ENCODE measurements around the gene VEGFA. TPM values are rescaled to one million over a fixed set of nuclear protein-coding genes. Genes with fewer than 3 reads are reported as not detected.

VEGFA gene
- total RNA-seq, 1 experiment from 2014 or later: 116 TPM

- CTCF ChIA-PET: interaction anchor here (0.8 kb wide), 2 partner anchors 14 to 302 kb away, joined by 3 to 4 read pairs; no protein-coding TSS in a partner anchor
- H3K9me3 ChIP-seq (ENCODE audit: low read depth, low read length, poor library complexity, severe bottlenecking): no peaks in the 10 kb centered on the region
- H3K36me3 ChIP-seq (ENCODE audit: insufficient read depth, low read length, poor library complexity, severe bottlenecking): peaks cover 80% of the 10 kb centered on the region
- H3K27ac ChIP-seq (ENCODE audit: low read depth, low read length, poor library complexity, severe bottlenecking): no peak overlapping the region
- DNase-seq (ENCODE audit: low spot score): no peak
- H3K4me1 ChIP-seq (ENCODE audit: insufficient read depth, low read length, poor library complexity, severe bottlenecking): peaks cover 15% of the 10 kb centered on the region
- POLR2A ChIA-PET (ENCODE audit: low non-redundant PET): no interaction called here
- no TSS peak for BruUV-seq (replicated peaks)
- intact Hi-C loops (cut with micrococcal nuclease; ENCODE audit: unreplicated experiment): no loop called here
- H3K4me3 ChIP-seq (ENCODE audit: low read depth, low read length, poor library complexity, severe bottlenecking): no peak overlapping the region
- no peaks in the 10 kb centered on the region for H3K27me3 ChIP-seq (replicated peaks; ENCODE audit: insufficient read depth, low read depth, low read length, poor library complexity)
- TF ChIP-seq, protein P1, sequence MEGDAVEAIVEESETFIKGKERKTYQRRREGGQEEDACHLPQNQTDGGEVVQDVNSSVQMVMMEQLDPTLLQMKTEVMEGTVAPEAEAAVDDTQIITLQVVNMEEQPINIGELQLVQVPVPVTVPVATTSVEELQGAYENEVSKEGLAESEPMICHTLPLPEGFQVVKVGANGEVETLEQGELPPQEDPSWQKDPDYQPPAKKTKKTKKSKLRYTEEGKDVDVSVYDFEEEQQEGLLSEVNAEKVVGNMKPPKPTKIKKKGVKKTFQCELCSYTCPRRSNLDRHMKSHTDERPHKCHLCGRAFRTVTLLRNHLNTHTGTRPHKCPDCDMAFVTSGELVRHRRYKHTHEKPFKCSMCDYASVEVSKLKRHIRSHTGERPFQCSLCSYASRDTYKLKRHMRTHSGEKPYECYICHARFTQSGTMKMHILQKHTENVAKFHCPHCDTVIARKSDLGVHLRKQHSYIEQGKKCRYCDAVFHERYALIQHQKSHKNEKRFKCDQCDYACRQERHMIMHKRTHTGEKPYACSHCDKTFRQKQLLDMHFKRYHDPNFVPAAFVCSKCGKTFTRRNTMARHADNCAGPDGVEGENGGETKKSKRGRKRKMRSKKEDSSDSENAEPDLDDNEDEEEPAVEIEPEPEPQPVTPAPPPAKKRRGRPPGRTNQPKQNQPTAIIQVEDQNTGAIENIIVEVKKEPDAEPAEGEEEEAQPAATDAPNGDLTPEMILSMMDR (conservative IDR thresholded peaks at IDR 0.05; ENCODE audit: low read depth, low read length): no peak
- TF ChIP-seq EZH2 (IDR thresholded peaks at IDR 0.05; ENCODE audit: borderline replicate concordance, low read depth, low read length, poor library complexity, severe bottlenecking): no peak
These were observed 7.1 kb downstream of the VEGFA start for GRCh38 chr6:43776799-43777776.

GRCh38 chr6:43778131-43778855, 8.3 kb downstream of the VEGFA start:
- H3K36me3 ChIP-seq (ENCODE audit: insufficient read depth, low read length, poor library complexity, severe bottlenecking): peaks cover 88% of the 10 kb centered on the region
- peaks cover 15% of the 10 kb centered on the region for H3K4me1 ChIP-seq (ENCODE audit: insufficient read depth, low read length, poor library complexity, severe bottlenecking)
- ChIA-PET CTCF (no interaction called here), POLR2A (ENCODE audit: low non-redundant PET) (no interaction called here)
- intact Hi-C loops (cut with micrococcal nuclease; ENCODE audit: unreplicated experiment): no loop called here
- H3K9me3 ChIP-seq (ENCODE audit: low read depth, low read length, poor library complexity, severe bottlenecking): no peaks in the 10 kb centered on the region
- H3K4me3 ChIP-seq (ENCODE audit: low read depth, low read length, poor library complexity, severe bottlenecking): no peak overlapping the region
- TF ChIP-seq, protein P1 (conservative IDR thresholded peaks at IDR 0.05; ENCODE audit: low read depth, low read length): no peak
- no peak for TF ChIP-seq EZH2 (IDR thresholded peaks at IDR 0.05; ENCODE audit: borderline replicate concordance, low read depth, low read length, poor library complexity, severe bottlenecking)
- no TSS peak for BruUV-seq (replicated peaks)
- H3K27me3 ChIP-seq (replicated peaks; ENCODE audit: insufficient read depth, low read depth, low read length, poor library complexity): no peaks in the 10 kb centered on the region
- no peak overlapping the region for H3K27ac ChIP-seq (ENCODE audit: low read depth, low read length, poor library complexity, severe bottlenecking)
- no peak for DNase-seq (ENCODE audit: low spot score)

GRCh38 chr6:43778976-43779851, 9.2 kb downstream of the VEGFA start:
- CTCF ChIA-PET: no interaction called here
- no peak for DNase-seq (ENCODE audit: low spot score)
- Histone ChIP-seq H3K4me3 (ENCODE audit: low read depth, low read length, poor library complexity, severe bottlenecking) (no peak overlapping the region), H3K27ac (ENCODE audit: low read depth, low read length, poor library complexity, severe bottlenecking) (no peak overlapping the region), H3K27me3 (replicated peaks; ENCODE audit: insufficient read depth, low read depth, low read length, poor library complexity) (no peaks in the 10 kb centered on the region), H3K36me3 (ENCODE audit: insufficient read depth, low read length, poor library complexity, severe bottlenecking) (peaks cover 93% of the 10 kb centered on the region), H3K4me1 (ENCODE audit: insufficient read depth, low read length, poor library complexity, severe bottlenecking) (peaks cover 15% of the 10 kb centered on the region), H3K9me3 (ENCODE audit: low read depth, low read length, poor library complexity, severe bottlenecking) (no peaks in the 10 kb centered on the region)
- POLR2A ChIA-PET (ENCODE audit: low non-redundant PET): no interaction called here
- no TSS peak for BruUV-seq (replicated peaks)
- intact Hi-C loops (cut with micrococcal nuclease; ENCODE audit: unreplicated experiment): no loop called here
- no peak for TF ChIP-seq EZH2 (IDR thresholded peaks at IDR 0.05; ENCODE audit: borderline replicate concordance, low read depth, low read length, poor library complexity, severe bottlenecking)
- TF ChIP-seq, protein P1 (conservative IDR thresholded peaks at IDR 0.05; ENCODE audit: low read depth, low read length): no peak

Data from A673 (cell line).